Amniotic stem cell (primary cell): Measurements from ENCODE around the gene ADAMTS2.

Experiments used
- DNase-seq: peaks from one replicate; lab custom pipeline; 2025; lab: John Stamatoyannopoulos, UW

Gene ADAMTS2

DNA sequence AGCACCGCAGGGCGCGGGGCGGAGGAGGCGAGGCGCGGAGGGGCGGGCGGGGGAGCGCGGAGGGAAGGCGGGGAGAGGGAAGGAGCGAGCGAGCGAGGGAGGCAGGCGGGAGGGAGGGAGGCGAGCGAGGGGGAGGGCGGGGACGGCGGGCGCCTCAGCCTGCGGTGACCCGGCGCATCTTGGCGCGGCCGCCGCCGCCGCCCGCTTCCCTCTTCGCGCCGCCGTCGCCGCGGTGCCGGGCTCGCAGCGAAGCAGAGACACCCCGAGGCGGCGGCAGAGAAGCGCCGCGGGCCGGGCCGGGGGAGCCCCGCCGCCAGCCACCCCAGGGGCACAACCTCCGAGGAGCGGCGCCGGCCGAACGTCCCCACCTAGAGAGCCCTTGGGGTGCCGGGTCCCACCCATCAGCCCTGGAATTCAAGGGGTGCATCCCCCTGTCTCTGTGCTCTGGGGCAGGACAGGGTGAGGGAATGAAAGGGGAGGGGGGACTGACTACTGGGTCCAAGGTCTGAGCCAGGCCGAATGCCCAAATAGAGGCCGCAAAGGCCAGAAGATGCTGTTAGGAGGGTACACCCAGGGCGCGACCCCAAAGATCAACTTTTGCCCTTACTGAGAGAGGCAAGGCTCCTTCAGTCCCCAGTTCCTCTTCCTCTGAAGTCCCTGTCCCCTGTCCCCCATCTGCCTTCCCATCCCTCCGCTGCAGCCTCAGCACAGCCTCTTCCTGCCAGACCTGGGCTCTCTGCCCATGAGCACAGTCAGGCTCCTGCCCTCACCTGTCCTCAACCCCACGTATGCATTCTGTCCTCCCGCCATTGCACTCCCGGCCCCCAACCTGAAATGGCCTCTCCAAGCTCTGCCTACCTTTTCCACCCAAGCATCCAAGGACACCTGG lies at the start of gene ADAMTS2:
Gene ADAMTS2, minus strand, starts transcription at position 29 of the 889 bp plus-strand sequence. CDS start 133 bp downstream, outside the sequence.
- DNase-seq = peak; percentile 27

- DNase-seq = no peak
These were observed 47.8 kb upstream of the ADAMTS2 start for GRCh38 chr5:179393078-179393477.

DNA sequence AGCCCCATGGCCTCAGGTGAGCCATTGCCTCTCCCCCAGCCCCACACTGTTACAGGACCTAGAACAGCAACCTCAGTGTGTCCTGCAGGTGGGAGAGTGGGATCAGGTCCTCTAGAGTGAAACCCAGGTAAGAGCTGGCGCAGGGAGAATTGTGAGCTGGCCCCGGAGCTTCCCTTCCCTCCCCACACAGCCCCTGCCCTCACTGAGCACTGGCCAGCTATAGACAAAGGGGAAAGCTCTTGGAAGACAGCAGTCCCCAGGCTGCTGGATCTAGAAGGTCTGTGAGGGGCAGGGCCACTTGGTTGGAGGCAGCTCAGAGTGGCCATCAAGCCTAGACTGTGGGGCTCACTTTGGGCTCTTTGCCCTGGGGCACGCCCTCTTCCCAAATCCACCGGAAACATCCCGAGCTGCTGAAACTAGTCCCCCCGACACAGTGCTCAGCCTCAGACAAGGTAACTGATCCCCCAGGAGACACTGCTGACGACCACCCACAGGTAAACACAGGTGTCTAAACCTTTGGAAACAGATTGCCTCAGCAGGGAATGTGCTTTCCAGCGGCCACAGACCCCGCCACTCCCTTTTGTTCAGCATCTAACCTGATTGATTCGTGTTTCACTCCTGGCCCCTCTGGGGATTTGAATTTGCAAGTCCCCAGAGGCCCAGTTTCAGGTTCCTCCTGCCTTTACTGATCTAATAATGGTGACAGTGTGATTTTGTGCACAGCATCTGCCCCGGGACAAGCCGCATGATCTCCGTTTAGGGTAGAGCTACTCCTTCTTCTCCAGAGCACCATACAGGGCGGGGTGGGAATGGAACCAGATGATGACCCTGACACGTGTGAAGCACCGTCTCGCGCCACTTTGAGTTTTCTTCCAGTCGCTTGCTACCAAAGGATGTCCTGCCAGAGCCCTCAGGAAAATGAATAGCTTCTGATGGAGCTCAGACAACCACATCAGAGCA lies 42.2 kb upstream of the ADAMTS2 start:
- no peak for DNase-seq

GRCh38 chr5:179385914-179386313 lies 40.7 kb upstream of the ADAMTS2 start:
- DNase-seq = no peak

- DNase-seq = no peak
These were observed 37.2 kb upstream of the ADAMTS2 start for GRCh38 chr5:179382486-179382885.

GRCh38 chr5:179381691-179382090 lies 36.4 kb upstream of the ADAMTS2 start:
- no peak for DNase-seq

DNA sequence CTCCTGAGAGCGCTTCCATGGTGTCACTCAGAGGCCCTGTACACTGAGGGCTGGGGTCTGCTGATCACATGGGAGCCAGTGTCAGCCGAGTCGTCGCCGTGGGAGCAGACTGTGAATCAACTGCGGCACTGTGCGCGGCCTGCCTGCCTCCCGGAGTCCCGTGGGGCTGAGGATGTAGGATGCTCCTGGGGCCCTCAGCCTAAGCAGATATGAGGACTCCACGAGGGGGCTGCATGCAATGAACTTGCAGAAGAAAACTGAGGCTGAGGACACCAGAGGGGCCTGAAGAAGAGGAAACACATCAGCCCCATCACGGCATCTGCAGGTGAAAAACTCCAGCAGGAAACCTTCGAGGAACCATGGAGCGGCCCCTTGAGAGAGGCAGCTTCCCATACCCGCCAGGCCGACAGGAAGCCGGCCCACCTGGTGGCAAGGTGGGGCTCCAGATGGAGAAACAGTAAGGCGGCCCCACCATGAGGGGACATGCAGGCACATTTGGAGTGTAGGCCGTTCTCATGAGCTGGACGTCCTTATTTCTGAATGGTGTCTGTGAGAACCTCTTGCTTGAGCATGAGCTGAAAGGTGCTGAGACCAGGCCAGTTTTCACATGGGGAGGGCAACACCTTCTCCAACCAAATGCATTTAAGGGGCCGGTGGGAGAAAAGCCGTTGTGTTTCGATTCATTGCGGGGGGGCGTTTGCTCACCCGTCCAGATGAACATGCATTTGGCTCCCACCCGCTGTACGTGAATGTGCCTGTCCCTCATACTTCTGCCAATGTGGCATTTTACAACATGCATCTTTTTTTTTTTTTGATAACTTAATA lies 35.2 kb upstream of the ADAMTS2 start:
- DNase-seq = no peak

DNA sequence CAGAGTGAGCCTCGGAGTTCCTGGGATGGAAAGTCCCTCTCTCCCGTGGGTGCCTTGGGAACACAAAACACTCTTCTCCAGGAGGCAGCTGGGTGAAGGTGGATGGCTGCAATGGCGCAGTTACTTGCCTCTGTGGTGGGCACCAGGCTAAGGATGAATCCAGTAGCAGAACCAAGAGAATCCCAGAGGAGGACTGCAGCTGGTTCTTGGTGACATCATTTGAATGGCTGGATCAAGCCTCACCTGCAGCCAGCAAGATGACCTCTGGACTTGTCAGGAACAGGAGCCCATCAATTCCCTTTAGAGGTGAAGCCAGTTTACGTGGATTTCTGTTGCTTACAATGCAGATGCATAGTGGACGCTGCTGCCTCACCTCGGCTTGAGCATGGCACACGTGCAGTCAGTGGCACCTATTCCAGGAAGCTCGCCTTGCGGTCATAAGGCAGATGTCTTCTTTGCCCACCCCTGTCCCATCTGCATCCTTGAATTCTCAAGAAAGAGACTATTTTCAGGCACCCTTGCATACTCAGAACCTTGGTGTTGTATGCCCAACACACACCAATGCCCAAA lies 34.1 kb upstream of the ADAMTS2 start:
- no peak for DNase-seq

- peak; percentile 37 for DNase-seq
These were observed 33.4 kb upstream of the ADAMTS2 start for GRCh38 chr5:179378441-179379271.

GRCh38 chr5:179378116-179378440 lies 32.8 kb upstream of the ADAMTS2 start:
- DNase-seq = no peak

GRCh38 chr5:179377421-179378115 lies 32.3 kb upstream of the ADAMTS2 start:
- DNase-seq = no peak

- no peak for DNase-seq
These were observed 31.6 kb upstream of the ADAMTS2 start for GRCh38 chr5:179376701-179377420.

- DNase-seq = no peak
These were observed 30.6 kb upstream of the ADAMTS2 start for GRCh38 chr5:179375831-179376365.

GRCh38 chr5:179375236-179375685 lies 30.0 kb upstream of the ADAMTS2 start:
- no peak for DNase-seq

- DNase-seq = no peak
These were observed 29.4 kb upstream of the ADAMTS2 start for GRCh38 chr5:179374506-179375235.

GRCh38 chr5:179373961-179374505 lies 28.8 kb upstream of the ADAMTS2 start:
- DNase-seq = no peak

- DNase-seq = no peak
These were observed 28.1 kb upstream of the ADAMTS2 start for GRCh38 chr5:179373101-179373934.
